Glutamatergic neuron (in vitro differentiated cells): ENCODE data around the gene MYL6B. TPM values are rescaled to one million over a fixed set of nuclear protein-coding genes. Genes with fewer than 3 reads are reported as not detected.
"Not testable (repeated sequence)": the region's sequence is repeated elsewhere in the genome, so short reads cannot be mapped to it uniquely, and the experiment has no call there.

Experiments used
- DNase-seq: peaks from one replicate; pipeline ENCODE4 v3.0.0; 2022
- H3K27ac Mint-ChIP-seq: one replicate; pipeline ENCODE4 v1.8.0; 2020; ENCODE audit warnings: mild to moderate bottlenecking, mixed read lengths, inconsistent platforms; ENCODE audit not compliant: unreplicated experiment
- H3K27me3 Mint-ChIP-seq: one replicate; pipeline ENCODE4 v1.8.0; 2020; ENCODE audit warnings: mild to moderate bottlenecking, moderate library complexity, mixed read lengths, inconsistent platforms; ENCODE audit not compliant: unreplicated experiment
- H3K36me3 Mint-ChIP-seq: one replicate; pipeline ENCODE4 v1.8.0; 2020; ENCODE audit warnings: mild to moderate bottlenecking, mixed read lengths, inconsistent platforms; ENCODE audit not compliant: unreplicated experiment
- H3K4me1 Mint-ChIP-seq: one replicate; pipeline ENCODE4 v1.8.0; 2020; ENCODE audit warnings: mild to moderate bottlenecking, low read depth, mixed read lengths, inconsistent platforms; ENCODE audit not compliant: unreplicated experiment
- H3K4me3 Mint-ChIP-seq: one replicate; pipeline ENCODE4 v1.8.0; 2020; ENCODE audit warnings: mild to moderate bottlenecking, mixed read lengths, inconsistent platforms; ENCODE audit not compliant: unreplicated experiment
- H3K9me3 Mint-ChIP-seq: one replicate; pipeline ENCODE4 v1.8.0; 2020; ENCODE audit warnings: mild to moderate bottlenecking, moderate library complexity, mixed read lengths, inconsistent platforms; ENCODE audit not compliant: unreplicated experiment
- total RNA-seq: library from RNA; stranded (reverse); fragmentation: NEBNext Ultra II Directional; extraction: Animal tissue kit (Norgen Biotek cat#: 25700); gene quantifications from one replicate; pipeline ENCODE4 v1.2.1, GENCODE V29; 2021; ENCODE audit not compliant: unreplicated experiment
- TF ChIP-seq, protein P1 (sequence below): fragments of 200-600 bp; sonication (generic); IDR thresholded peaks from one replicate; pipeline ENCODE4 v1.5.0; 2021; ENCODE audit not compliant: partially characterized antibody, unreplicated experiment

MYL6B gene
- total RNA-seq, 1 donor from 2014 or later: 232 TPM

DNA sequence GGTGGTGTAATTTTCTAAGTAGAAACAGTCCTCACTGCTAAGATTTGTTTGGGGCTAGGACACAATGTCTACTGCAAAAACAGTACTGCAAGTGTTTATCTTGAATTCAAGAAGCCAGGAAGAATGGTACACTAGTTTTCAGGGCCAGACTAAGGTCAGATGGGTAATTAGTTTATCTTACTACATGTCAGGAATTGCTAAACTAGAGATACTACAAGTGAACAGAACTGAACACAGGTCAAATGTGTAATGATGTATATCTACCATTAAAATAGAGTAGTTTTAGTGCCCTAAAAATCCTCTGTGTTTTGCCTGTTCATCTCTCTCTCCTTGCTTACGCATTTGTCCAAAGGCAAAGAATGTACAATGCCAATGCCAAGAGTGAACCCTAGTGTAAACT lies 38.3 kb upstream of the MYL6B start:
- DNase-seq: no peak
- no peak overlapping the region for H3K27ac Mint-ChIP-seq
- peaks cover 14% of the 10 kb centered on the region for H3K9me3 Mint-ChIP-seq
- H3K27me3 Mint-ChIP-seq: peaks cover 11% of the 10 kb centered on the region
- no peaks in the 10 kb centered on the region for H3K36me3 Mint-ChIP-seq
- peaks cover 10% of the 10 kb centered on the region for H3K4me1 Mint-ChIP-seq
- TF ChIP-seq, protein P1, sequence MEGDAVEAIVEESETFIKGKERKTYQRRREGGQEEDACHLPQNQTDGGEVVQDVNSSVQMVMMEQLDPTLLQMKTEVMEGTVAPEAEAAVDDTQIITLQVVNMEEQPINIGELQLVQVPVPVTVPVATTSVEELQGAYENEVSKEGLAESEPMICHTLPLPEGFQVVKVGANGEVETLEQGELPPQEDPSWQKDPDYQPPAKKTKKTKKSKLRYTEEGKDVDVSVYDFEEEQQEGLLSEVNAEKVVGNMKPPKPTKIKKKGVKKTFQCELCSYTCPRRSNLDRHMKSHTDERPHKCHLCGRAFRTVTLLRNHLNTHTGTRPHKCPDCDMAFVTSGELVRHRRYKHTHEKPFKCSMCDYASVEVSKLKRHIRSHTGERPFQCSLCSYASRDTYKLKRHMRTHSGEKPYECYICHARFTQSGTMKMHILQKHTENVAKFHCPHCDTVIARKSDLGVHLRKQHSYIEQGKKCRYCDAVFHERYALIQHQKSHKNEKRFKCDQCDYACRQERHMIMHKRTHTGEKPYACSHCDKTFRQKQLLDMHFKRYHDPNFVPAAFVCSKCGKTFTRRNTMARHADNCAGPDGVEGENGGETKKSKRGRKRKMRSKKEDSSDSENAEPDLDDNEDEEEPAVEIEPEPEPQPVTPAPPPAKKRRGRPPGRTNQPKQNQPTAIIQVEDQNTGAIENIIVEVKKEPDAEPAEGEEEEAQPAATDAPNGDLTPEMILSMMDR: no peak
- no peak overlapping the region for H3K4me3 Mint-ChIP-seq

DNA sequence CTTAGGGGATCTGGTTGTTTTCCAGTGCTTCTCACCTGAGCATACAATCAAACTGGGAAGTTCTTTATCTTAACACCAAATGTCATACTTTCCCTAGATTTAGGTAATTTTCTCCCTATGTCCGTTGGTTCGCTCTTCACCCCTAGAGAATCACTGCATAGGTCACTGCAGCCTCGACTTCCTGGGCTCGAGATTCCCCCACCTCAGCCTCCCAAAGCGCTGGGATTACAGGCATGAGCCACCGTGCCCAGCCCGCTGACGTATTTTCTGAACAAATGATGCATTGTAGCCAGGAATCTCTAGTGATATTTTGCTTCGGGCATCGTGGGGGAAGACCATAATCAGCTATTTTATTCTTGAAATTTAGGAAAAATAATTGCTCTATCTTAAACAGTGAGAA lies 37.1 kb upstream of the MYL6B start:
- H3K4me3 Mint-ChIP-seq: peak overlapping the region; percentile 98
- peaks cover 17% of the 10 kb centered on the region for H3K9me3 Mint-ChIP-seq
- no peak for DNase-seq
- H3K36me3 Mint-ChIP-seq: no peaks in the 10 kb centered on the region
- TF ChIP-seq, protein P1: no peak
- peaks cover 18% of the 10 kb centered on the region for H3K4me1 Mint-ChIP-seq
- H3K27ac Mint-ChIP-seq: peak overlapping the region; percentile 99
- peaks cover 15% of the 10 kb centered on the region for H3K27me3 Mint-ChIP-seq

DNA sequence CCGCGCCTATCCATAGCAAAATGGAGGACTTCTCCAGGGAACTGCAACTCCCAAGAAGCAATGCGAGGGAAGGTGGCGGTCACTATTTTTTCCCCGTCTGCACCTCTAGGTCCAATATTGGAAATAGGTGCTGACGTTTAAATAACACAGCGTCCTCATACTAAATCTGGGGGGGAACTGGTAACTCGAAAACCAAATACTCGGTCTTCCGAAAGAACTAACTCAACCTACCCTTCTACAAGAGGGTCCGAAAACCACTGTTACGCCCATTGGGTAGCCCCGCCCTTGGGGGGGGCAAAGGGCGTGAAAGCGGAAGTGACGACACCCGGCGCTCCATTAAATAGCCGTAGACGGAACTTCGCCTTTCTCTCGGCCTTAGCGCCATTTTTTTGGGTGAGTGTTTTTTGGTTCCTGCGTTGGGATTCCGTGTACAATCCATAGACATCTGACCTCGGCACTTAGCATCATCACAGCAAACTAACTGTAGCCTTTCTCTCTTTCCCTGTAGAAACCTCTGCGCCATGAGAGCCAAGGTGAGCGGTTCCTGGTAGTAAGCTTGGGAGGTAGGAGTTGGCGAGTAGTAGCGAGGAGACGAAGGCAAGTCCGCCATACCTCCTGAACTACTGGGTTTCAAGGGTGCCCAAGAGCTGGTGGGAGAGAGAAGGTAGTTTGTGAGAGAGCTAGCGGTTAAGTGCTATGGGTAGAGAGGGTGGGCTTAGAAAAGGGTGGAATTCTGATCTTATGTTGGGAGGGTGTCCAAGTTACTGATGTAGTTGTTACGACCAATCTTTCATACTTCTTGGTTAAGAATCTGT lies 35.9 kb upstream of the MYL6B start, which contains the start of gene RPL41:
TSS of gene RPL41 (plus strand) at position 367 of the 815 bp plus-strand sequence.
- Mint-ChIP-seq H3K4me3 (peak within 1 kb of the TSS; percentile 98), H3K9me3 (peaks cover 17% of the 10 kb centered on the region), H3K4me1 (peaks cover 18% of the 10 kb centered on the region), H3K36me3 (no peaks in the 10 kb centered on the region), H3K27ac (peak within 1 kb of the TSS; percentile 99), H3K27me3 (peaks cover 15% of the 10 kb centered on the region)
- DNase-seq: peak; percentile 92
- TF ChIP-seq, protein P1: no peak

DNA sequence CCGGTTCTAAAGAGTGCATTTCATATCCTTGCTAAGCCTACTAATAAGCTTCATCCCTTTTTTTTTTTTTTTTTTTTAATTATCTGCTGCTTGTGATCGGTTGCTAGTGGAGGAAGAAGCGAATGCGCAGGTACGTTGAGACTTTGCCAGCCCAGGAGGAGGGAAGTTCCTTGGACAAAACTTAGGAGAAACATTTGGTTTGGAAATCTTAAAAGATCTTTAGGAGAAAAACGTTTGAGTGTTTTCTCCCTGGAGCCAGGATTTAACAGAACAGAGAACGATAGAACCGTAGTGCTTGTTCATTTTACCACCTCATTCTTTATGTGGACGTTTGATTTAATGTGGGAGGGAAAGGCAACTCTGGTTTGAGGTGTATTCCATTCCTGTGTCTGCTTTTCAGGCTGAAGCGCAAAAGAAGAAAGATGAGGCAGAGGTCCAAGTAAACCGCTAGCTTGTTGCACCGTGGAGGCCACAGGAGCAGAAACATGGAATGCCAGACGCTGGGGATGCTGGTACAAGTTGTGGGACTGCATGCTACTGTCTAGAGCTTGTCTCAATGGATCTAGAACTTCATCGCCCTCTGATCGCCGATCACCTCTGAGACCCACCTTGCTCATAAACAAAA lies 35.2 kb upstream of the MYL6B start:
- Mint-ChIP-seq H3K4me1 (peaks cover 18% of the 10 kb centered on the region), H3K4me3 (peak overlapping the region; percentile 98), H3K27me3 (peaks cover 15% of the 10 kb centered on the region), H3K9me3 (peaks cover 17% of the 10 kb centered on the region), H3K27ac (peak overlapping the region; percentile 99)
- DNase-seq, H3K36me3 Mint-ChIP-seq: not testable (repeated sequence)

DNA sequence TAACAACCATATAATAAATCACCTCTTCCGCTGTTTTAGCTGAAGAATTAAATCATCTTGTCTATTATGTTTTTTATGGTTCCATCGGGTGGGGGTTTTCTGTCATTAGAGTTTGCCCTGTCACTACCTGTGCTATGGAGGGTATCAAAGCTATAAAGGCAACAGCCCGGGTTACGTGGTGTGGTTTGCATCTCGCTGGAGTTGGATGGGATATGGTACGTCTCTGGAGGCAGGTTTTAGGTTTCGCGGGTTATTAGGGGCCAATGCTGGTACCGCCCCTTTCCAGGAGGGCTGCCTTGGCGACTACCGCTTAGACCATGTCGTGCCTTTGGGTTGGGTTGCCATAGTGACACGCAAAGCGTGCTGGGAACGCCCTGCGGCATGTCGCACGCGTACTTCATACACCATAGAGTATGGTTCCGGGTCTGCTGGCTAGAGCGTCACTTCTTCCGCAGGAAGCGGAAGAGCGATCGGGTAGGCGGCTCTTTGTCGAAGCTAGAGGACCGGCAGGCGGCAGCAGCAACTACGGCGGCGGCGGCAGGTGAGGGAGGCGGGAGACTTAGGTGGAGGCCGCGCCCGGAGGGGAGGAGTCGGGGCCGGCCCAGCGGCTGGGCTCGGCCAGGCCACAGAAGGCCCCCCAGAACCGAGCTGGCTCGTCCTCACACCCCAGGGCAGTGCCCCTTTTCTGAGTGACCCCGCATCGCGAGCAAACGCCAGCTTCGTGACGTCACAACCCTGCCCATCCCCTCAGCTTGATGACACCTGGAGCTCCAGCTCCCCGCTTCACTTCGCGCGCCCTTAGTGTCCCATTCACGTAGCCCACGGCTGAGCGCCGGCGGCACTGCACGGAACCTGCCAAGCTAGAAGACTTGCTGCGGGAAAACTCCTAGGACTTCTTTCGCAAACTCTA lies 34.4 kb upstream of the MYL6B start, which contains the start of gene ZC3H10:
TSS of gene ZC3H10 (plus strand) at position 489 of the 910 bp plus-strand sequence. CDS start 2,297 bp downstream, outside the sequence.
- H3K4me1 Mint-ChIP-seq: peaks cover 18% of the 10 kb centered on the region
- peak; percentile 94 for DNase-seq
- peaks cover 15% of the 10 kb centered on the region for H3K27me3 Mint-ChIP-seq
- peak within 1 kb of the TSS; percentile 98 for H3K4me3 Mint-ChIP-seq
- TF ChIP-seq, protein P1: no peak
- peaks cover 17% of the 10 kb centered on the region for H3K9me3 Mint-ChIP-seq
- H3K27ac Mint-ChIP-seq: peak within 1 kb of the TSS; percentile 99
- no peaks in the 10 kb centered on the region for H3K36me3 Mint-ChIP-seq
